H9 (cell line): ENCODE measurements around the gene DNAJC15. TPM values are rescaled to one million over a fixed set of nuclear protein-coding genes. Genes with fewer than 3 reads are reported as not detected.

ENCODE experiments used
- DNase-seq: peaks from one replicate; pipeline ENCODE4 v3.0.0-alpha.2; 2017
- H2AFZ ChIP-seq: one replicate; pipeline ENCODE4 v1.6.1; 2013; ENCODE audit warnings: mild to moderate bottlenecking, low read length, control low read depth, moderate library complexity
- H2AK5ac ChIP-seq: 2 replicates; pipeline ENCODE4 v1.6.1; 2013; ENCODE audit warnings: low read length, control low read depth, mixed read lengths; ENCODE audit not compliant: insufficient read length
- H2BK120ac ChIP-seq: one replicate; pipeline ENCODE4 v1.6.1; 2013; ENCODE audit warnings: low read depth, mild to moderate bottlenecking, low read length, control low read depth, inconsistent platforms; ENCODE audit not compliant: poor library complexity, severe bottlenecking
- H2BK12ac ChIP-seq: 2 replicates; pipeline ENCODE4 v1.6.1; 2013; ENCODE audit warnings: low read length, control low read depth, mixed read lengths, low read depth; ENCODE audit not compliant: insufficient read length
- H2BK15ac ChIP-seq: 2 replicates; pipeline ENCODE4 v1.6.1; 2013; ENCODE audit warnings: low read depth, low read length, control low read depth
- H2BK20ac ChIP-seq: one replicate; pipeline ENCODE4 v1.6.1; 2013; ENCODE audit warnings: low read depth, mild to moderate bottlenecking, low read length, control low read depth, inconsistent platforms; ENCODE audit not compliant: poor library complexity, severe bottlenecking
- H2BK5ac ChIP-seq: 2 replicates; pipeline ENCODE4 v1.6.1; 2013; ENCODE audit warnings: low read length, control low read depth, mixed read lengths; ENCODE audit not compliant: insufficient read length
- H3K14ac ChIP-seq: 2 replicates; pipeline ENCODE4 v1.6.1; 2013; ENCODE audit warnings: low read length, control low read depth; ENCODE audit not compliant: insufficient read depth
- H3K18ac ChIP-seq: 2 replicates; pipeline ENCODE4 v1.6.1; 2013; ENCODE audit warnings: low read depth, mild to moderate bottlenecking, mixed read lengths, low read length, control low read depth; ENCODE audit not compliant: insufficient read length
- H3K23ac ChIP-seq: 2 replicates; pipeline ENCODE4 v1.6.1; 2013; ENCODE audit warnings: low read length, control low read depth, mixed read lengths, low read depth; ENCODE audit not compliant: insufficient read length
- H3K23me2 ChIP-seq: 2 replicates; pipeline ENCODE4 v1.6.1; 2013; ENCODE audit warnings: low read depth, mild to moderate bottlenecking, mixed read lengths, low read length, control low read depth; ENCODE audit not compliant: insufficient read length, poor library complexity, severe bottlenecking
- H3K27ac ChIP-seq: 2 replicates; pipeline ENCODE4 v1.5.1; 2013; ENCODE audit warnings: low read length, control low read depth, mixed read lengths, low read depth; ENCODE audit not compliant: insufficient read length
- H3K27me3 ChIP-seq: 2 replicates; pipeline ENCODE4 v1.6.1; 2013; ENCODE audit warnings: low read length, control low read depth, inconsistent platforms; ENCODE audit not compliant: insufficient read depth
- H3K4ac ChIP-seq: 2 replicates; pipeline ENCODE4 v1.6.1; 2013; ENCODE audit warnings: low read depth, mild to moderate bottlenecking, control low read depth, inconsistent platforms, low read length, moderate library complexity
- H3K4me1 ChIP-seq: 2 replicates; pipeline ENCODE4 v1.6.1; 2013; ENCODE audit warnings: low read length, control low read depth, inconsistent platforms; ENCODE audit not compliant: insufficient read depth
- H3K4me2 ChIP-seq: 2 replicates; pipeline ENCODE4 v1.6.1; 2013; ENCODE audit warnings: low read length, control low read depth, mixed read lengths; ENCODE audit not compliant: insufficient read length, insufficient read depth
- H3K56ac ChIP-seq: 2 replicates; pipeline ENCODE4 v1.6.1; 2013; ENCODE audit warnings: low read depth, mild to moderate bottlenecking, mixed read lengths, low read length, control low read depth; ENCODE audit not compliant: insufficient read length
- H3K79me1 ChIP-seq: 2 replicates; pipeline ENCODE4 v1.6.1; 2013; ENCODE audit warnings: low read depth, mild to moderate bottlenecking, moderate library complexity, low read length, control low read depth, inconsistent platforms; ENCODE audit not compliant: insufficient read depth, poor library complexity, severe bottlenecking
- H3K79me2 ChIP-seq: 2 replicates; pipeline ENCODE4 v1.6.1; 2013; ENCODE audit warnings: low read length, control low read depth, inconsistent platforms; ENCODE audit not compliant: insufficient read depth
- H3K9ac ChIP-seq: 2 replicates; pipeline ENCODE4 v1.6.1; 2013; ENCODE audit warnings: low read length, control low read depth, mixed read lengths; ENCODE audit not compliant: insufficient read length; ENCODE audit errors: extremely low read depth
- H3K9me3 ChIP-seq: one replicate; pipeline ENCODE4 v1.6.1; 2013; ENCODE audit warnings: low read depth, low read length, inconsistent platforms; ENCODE audit not compliant: control insufficient read depth
- H3T11ph ChIP-seq: one replicate; pipeline ENCODE4 v1.6.1; 2013; ENCODE audit warnings: mild to moderate bottlenecking, low read length, control low read depth, inconsistent platforms
- H4K20me1 ChIP-seq: one replicate; pipeline ENCODE4 v1.6.1; 2013; ENCODE audit not compliant: control insufficient read depth, insufficient read length, insufficient read depth
- H4K5ac ChIP-seq: 2 replicates; pipeline ENCODE4 v1.6.1; 2013; ENCODE audit warnings: low read depth, mild to moderate bottlenecking, mixed read lengths, low read length, control low read depth; ENCODE audit not compliant: insufficient read length
- H4K8ac ChIP-seq: replicated peaks from 2 replicates; pipeline ENCODE4 v1.6.1; 2013; ENCODE audit warnings: low read length, control low read depth, mixed read lengths, low read depth; ENCODE audit not compliant: insufficient read length
- H4K91ac ChIP-seq: 2 replicates; pipeline ENCODE4 v1.6.1; 2013; ENCODE audit warnings: low read depth, mild to moderate bottlenecking, moderate library complexity, mixed read lengths, low read length, control low read depth; ENCODE audit not compliant: insufficient read length
- H3K27ac Mint-ChIP-seq, 3 experiments: 2 replicates in 2 of 3; 3 replicates in 1 of 3; pipeline ENCODE4 v1.8.0; 2020 to 2021; ENCODE audit warnings: mixed read lengths in 3 of 3, mild to moderate bottlenecking in 1 of 3, moderate library complexity in 1 of 3
- H3K27me3 Mint-ChIP-seq: 2 replicates; pipeline ENCODE4 v1.8.0; 2021; ENCODE audit warnings: low read depth, mild to moderate bottlenecking, moderate library complexity, mixed read lengths
- H3K36me3 Mint-ChIP-seq, 3 experiments: 2 replicates in 2 of 3; 3 replicates in 1 of 3; pipeline ENCODE4 v1.8.0; 2020 to 2021; ENCODE audit warnings: low read depth in 3 of 3, mixed read lengths in 3 of 3; ENCODE audit not compliant: insufficient read depth in 1 of 3
- H3K4me1 Mint-ChIP-seq, 2 experiments: 2 replicates each; pipeline ENCODE4 v1.8.0; 2020; ENCODE audit warnings: mixed read lengths in 2 of 2
- H3K4me3 Mint-ChIP-seq, 2 experiments: 2 replicates in 1 of 2; 3 replicates in 1 of 2; pipeline ENCODE4 v1.8.0; 2020 to 2021; ENCODE audit warnings: mild to moderate bottlenecking in 2 of 2, mixed read lengths in 2 of 2, moderate library complexity in 1 of 2
- H3K9me3 Mint-ChIP-seq, 2 experiments: 2 replicates in 1 of 2; 3 replicates in 1 of 2; pipeline ENCODE4 v1.8.0; 2020; ENCODE audit warnings: mild to moderate bottlenecking in 2 of 2, mixed read lengths in 2 of 2, moderate library complexity in 1 of 2
- WGBS: extraction: QIAGEN DNeasy Blood & Tissue Kit; methylation state at CpG from one replicate; pipeline ENCODE4 v1.1.7; 2013; ENCODE audit warnings: missing lambda C conversion rate, low lambda C conversion rate, mixed read lengths; ENCODE audit not compliant: insufficient read length; ENCODE audit errors: extremely low coverage; 5-methylcytosine and 5-hydroxymethylcytosine counted together
- total RNA-seq: library from RNA; stranded (reverse); gene quantifications from 2 replicates; pipeline ENCODE4 v1.2.1, GENCODE V29; 2021
- TF ChIP-seq, protein P1 (sequence below): fragments of 200-600 bp; sonication (generic); conservative IDR thresholded peaks from 3 replicates; pipeline ENCODE4 v1.8.0; 2021; ENCODE audit warnings: antibody characterized with exemption, mild to moderate bottlenecking

DNAJC15 gene
- total RNA-seq, 1 experiment from 2014 or later, result 13.4 TPM

DNA sequence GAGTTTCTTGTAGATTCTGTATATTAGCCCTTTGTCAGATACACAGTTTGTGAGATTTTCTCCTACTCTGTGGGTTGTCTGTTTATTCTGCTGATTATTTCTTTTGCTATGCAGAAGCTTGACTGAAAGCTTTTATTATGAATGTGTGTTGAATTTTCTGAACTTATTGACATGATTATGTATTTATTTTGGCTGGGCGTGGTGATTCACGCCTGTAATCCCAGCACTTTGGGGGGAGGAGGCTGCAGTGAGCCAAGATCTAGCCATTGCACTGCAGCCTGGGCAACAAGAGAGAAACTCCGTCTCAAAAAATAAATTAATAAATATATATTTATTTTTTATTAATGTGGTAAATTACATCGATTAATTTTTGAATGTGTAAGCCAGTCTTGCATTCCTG lies 78.9 kb downstream of the DNAJC15 start:
- no peak overlapping the region for H4K5ac ChIP-seq
- H3K27ac ChIP-seq, result no peak overlapping the region
- H3K4me2 ChIP-seq, result no peak overlapping the region
- H2BK12ac ChIP-seq, result no peak overlapping the region
- no peak overlapping the region for H2AK5ac ChIP-seq
- no peak overlapping the region for H3K4ac ChIP-seq
- no peak overlapping the region for H4K8ac ChIP-seq
- no peak overlapping the region for H3K18ac ChIP-seq
- H2BK5ac ChIP-seq, result no peak overlapping the region
- no peaks in the 10 kb centered on the region for H3K36me3 Mint-ChIP-seq
- H4K91ac ChIP-seq, result no peak overlapping the region
- no peak overlapping the region for H3K14ac ChIP-seq
- WGBS, result no CpG with 5 or more reads among the region's 4 CpGs
- no peak for DNase-seq
- no peak overlapping the region for H2BK15ac ChIP-seq
- H3T11ph ChIP-seq, result no peak overlapping the region
- no peaks in the 10 kb centered on the region for H3K9me3 ChIP-seq
- H3K27ac Mint-ChIP-seq, result no peak overlapping the region; a peak in 1 of 7 replicates
- H3K27me3 ChIP-seq, result no peaks in the 10 kb centered on the region
- no peak overlapping the region for H3K23ac ChIP-seq
- H2BK20ac ChIP-seq, result no peak overlapping the region
- H3K4me1 Mint-ChIP-seq, result peaks cover 2 to 4% of the 10 kb centered on the region in 2 experiments; a peak in 2 of 4 replicates
- H3K56ac ChIP-seq, result no peak overlapping the region
- no peak overlapping the region for H3K4me3 Mint-ChIP-seq
- no peak overlapping the region for H2AFZ ChIP-seq
- no peaks in the 10 kb centered on the region for H3K9me3 Mint-ChIP-seq
- no peak overlapping the region for H3K9ac ChIP-seq
- H3K79me1 ChIP-seq, result no peaks in the 10 kb centered on the region
- H3K79me2 ChIP-seq, result no peaks in the 10 kb centered on the region
- H3K4me1 ChIP-seq, result no peaks in the 10 kb centered on the region
- TF ChIP-seq, protein P1, sequence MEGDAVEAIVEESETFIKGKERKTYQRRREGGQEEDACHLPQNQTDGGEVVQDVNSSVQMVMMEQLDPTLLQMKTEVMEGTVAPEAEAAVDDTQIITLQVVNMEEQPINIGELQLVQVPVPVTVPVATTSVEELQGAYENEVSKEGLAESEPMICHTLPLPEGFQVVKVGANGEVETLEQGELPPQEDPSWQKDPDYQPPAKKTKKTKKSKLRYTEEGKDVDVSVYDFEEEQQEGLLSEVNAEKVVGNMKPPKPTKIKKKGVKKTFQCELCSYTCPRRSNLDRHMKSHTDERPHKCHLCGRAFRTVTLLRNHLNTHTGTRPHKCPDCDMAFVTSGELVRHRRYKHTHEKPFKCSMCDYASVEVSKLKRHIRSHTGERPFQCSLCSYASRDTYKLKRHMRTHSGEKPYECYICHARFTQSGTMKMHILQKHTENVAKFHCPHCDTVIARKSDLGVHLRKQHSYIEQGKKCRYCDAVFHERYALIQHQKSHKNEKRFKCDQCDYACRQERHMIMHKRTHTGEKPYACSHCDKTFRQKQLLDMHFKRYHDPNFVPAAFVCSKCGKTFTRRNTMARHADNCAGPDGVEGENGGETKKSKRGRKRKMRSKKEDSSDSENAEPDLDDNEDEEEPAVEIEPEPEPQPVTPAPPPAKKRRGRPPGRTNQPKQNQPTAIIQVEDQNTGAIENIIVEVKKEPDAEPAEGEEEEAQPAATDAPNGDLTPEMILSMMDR, result no peak
- no peaks in the 10 kb centered on the region for H3K23me2 ChIP-seq
- no peaks in the 10 kb centered on the region for H3K27me3 Mint-ChIP-seq
- H4K20me1 ChIP-seq, result no peaks in the 10 kb centered on the region
- H2BK120ac ChIP-seq, result no peak overlapping the region
